ENCODE results near the gene TBC1D2B. TPM values are rescaled to one million over a fixed set of nuclear protein-coding genes. Genes with fewer than 3 reads are reported as not detected.

Gene TBC1D2B
- polyA plus RNA-seq, 1 donor (not counting 4 experiments of a cell fraction or from before 2014, with no cell fraction given) = 27.0 TPM

- H3K79me2 ChIP-seq (ENCODE audit: control insufficient read depth, insufficient read depth, low read length) = no peaks in the 10 kb centered on the region
- no peak overlapping the region for H3K9ac ChIP-seq (ENCODE audit: control insufficient read depth, extremely low read depth, insufficient read depth, low read length)
- no peak overlapping the region for H2AFZ ChIP-seq (ENCODE audit: control insufficient read depth, low read length)
- no peak for TF ChIP-seq EZH2 (IDR thresholded peaks at IDR 0.05; ENCODE audit: low read length)
- TF ChIP-seq CTCF (optimal IDR thresholded peaks at IDR 0.05 in 1 of 3, IDR thresholded peaks at IDR 0.05 in 1 of 3, conservative IDR thresholded peaks at IDR 0.05 in 1 of 3; ENCODE audit: extremely low read depth in 1 of 3, insufficient read depth in 2 of 3, low read length in 3 of 3) = no peak
- H3K4me2 ChIP-seq (ENCODE audit: control insufficient read depth, extremely low read depth, insufficient read depth, low read depth, low read length) = no peak overlapping the region
- H3K27ac ChIP-seq (ENCODE audit: control insufficient read depth, insufficient read depth, low read length) = no peak overlapping the region
- FAIRE-seq = no peak
- no peaks in the 10 kb centered on the region for H3K4me1 ChIP-seq (ENCODE audit: control insufficient read depth, extremely low read depth, insufficient read depth, low read length)
- DNase-seq (ENCODE audit: low read depth, low spot score) = no peak
- peaks cover 2% of the 10 kb centered on the region for H3K27me3 ChIP-seq (ENCODE audit: control insufficient read depth, extremely low read depth, insufficient read depth, low read length)
- no peak overlapping the region for H3K4me3 ChIP-seq (ENCODE audit: control insufficient read depth in 2 of 3, extremely low read depth in 1 of 3, insufficient read depth in 2 of 3, low read depth in 1 of 3, low read length in 3 of 3)
- no peaks in the 10 kb centered on the region for H4K20me1 ChIP-seq (ENCODE audit: control insufficient read depth, extremely low read depth, insufficient read depth, low read length)
- no peaks in the 10 kb centered on the region for H3K9me1 ChIP-seq (ENCODE audit: control insufficient read depth, extremely low read depth, insufficient read depth, low read length)
- no peaks in the 10 kb centered on the region for H3K36me3 ChIP-seq (ENCODE audit: control insufficient read depth in 2 of 2, extremely low read depth in 1 of 2, insufficient read depth in 2 of 2, low read length in 2 of 2)
- H3K9me3 ChIP-seq (ENCODE audit: control insufficient read depth, low read depth, low read length) = no peaks in the 10 kb centered on the region
- dilution Hi-C loops (cut with MboI; ENCODE audit: extremely low pct_ligation_motif_present, low sequenced_read_pairs) = no loop called here
These were observed 13.0 kb upstream of the TBC1D2B start for GRCh38 chr15:78090422-78091063.

DNA sequence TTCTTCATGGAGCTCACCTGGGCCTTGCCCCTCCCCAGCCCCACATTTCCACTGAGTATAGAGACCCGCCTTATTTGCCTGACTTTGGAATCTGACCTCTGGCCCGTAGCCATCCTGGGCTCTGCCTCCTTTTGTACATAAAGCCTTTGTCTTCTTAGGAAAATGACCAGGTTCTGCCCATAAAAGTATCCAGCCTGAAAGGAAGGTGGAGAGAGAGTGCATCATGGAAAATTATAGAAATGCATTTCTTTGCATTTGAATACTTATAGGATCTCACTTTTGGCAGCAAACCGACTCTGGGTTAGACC lies 11.2 kb upstream of the TBC1D2B start:
- no peak overlapping the region for H3K4me2 ChIP-seq (ENCODE audit: control insufficient read depth, extremely low read depth, insufficient read depth, low read depth, low read length)
- FAIRE-seq (no peak), DNase-seq (ENCODE audit: low read depth, low spot score) (no peak)
- no peak overlapping the region for H3K27ac ChIP-seq (ENCODE audit: control insufficient read depth, insufficient read depth, low read length)
- H2AFZ ChIP-seq (ENCODE audit: control insufficient read depth, low read length) = no peak overlapping the region
- H3K36me3 ChIP-seq (ENCODE audit: control insufficient read depth in 2 of 2, extremely low read depth in 1 of 2, insufficient read depth in 2 of 2, low read length in 2 of 2) = no peaks in the 10 kb centered on the region
- no peaks in the 10 kb centered on the region for H3K79me2 ChIP-seq (ENCODE audit: control insufficient read depth, insufficient read depth, low read length)
- peaks cover 2% of the 10 kb centered on the region for H3K27me3 ChIP-seq (ENCODE audit: control insufficient read depth, extremely low read depth, insufficient read depth, low read length)
- TF ChIP-seq CTCF (optimal IDR thresholded peaks at IDR 0.05 in 1 of 3, IDR thresholded peaks at IDR 0.05 in 1 of 3, conservative IDR thresholded peaks at IDR 0.05 in 1 of 3; ENCODE audit: extremely low read depth in 1 of 3, insufficient read depth in 2 of 3, low read length in 3 of 3) = no peak
- no peak for TF ChIP-seq EZH2 (IDR thresholded peaks at IDR 0.05; ENCODE audit: low read length)
- no peak overlapping the region for H3K4me3 ChIP-seq (ENCODE audit: control insufficient read depth in 2 of 3, extremely low read depth in 1 of 3, insufficient read depth in 2 of 3, low read depth in 1 of 3, low read length in 3 of 3)
- no peaks in the 10 kb centered on the region for H3K4me1 ChIP-seq (ENCODE audit: control insufficient read depth, extremely low read depth, insufficient read depth, low read length)
- H3K9ac ChIP-seq (ENCODE audit: control insufficient read depth, extremely low read depth, insufficient read depth, low read length) = no peak overlapping the region
- H4K20me1 ChIP-seq (ENCODE audit: control insufficient read depth, extremely low read depth, insufficient read depth, low read length) = no peaks in the 10 kb centered on the region
- no peaks in the 10 kb centered on the region for H3K9me3 ChIP-seq (ENCODE audit: control insufficient read depth, low read depth, low read length)
- dilution Hi-C loops (cut with MboI; ENCODE audit: extremely low pct_ligation_motif_present, low sequenced_read_pairs) = no loop called here
- no peaks in the 10 kb centered on the region for H3K9me1 ChIP-seq (ENCODE audit: control insufficient read depth, extremely low read depth, insufficient read depth, low read length)

All from keratinocyte (primary cell).